PC-3 (cell line): ENCODE measurements around the gene HTR3A.

Experiments
- EZH2 ChIP-seq: fragments of 300-600 bp; sonication (generic); IDR thresholded peaks from one replicate; pipeline ENCODE4 v1.6.1; 2017; ENCODE audit warnings: antibody characterized with exemption, mild to moderate bottlenecking, low read length; ENCODE audit not compliant: unreplicated experiment
- TF ChIP-seq, protein P1 (sequence below): fragments of 300-600 bp; sonication (generic); conservative IDR thresholded peaks from 2 replicates; pipeline ENCODE4 v1.5.1; 2017; ENCODE audit warnings: antibody characterized with exemption, low read depth, mild to moderate bottlenecking, low read length

DNA sequence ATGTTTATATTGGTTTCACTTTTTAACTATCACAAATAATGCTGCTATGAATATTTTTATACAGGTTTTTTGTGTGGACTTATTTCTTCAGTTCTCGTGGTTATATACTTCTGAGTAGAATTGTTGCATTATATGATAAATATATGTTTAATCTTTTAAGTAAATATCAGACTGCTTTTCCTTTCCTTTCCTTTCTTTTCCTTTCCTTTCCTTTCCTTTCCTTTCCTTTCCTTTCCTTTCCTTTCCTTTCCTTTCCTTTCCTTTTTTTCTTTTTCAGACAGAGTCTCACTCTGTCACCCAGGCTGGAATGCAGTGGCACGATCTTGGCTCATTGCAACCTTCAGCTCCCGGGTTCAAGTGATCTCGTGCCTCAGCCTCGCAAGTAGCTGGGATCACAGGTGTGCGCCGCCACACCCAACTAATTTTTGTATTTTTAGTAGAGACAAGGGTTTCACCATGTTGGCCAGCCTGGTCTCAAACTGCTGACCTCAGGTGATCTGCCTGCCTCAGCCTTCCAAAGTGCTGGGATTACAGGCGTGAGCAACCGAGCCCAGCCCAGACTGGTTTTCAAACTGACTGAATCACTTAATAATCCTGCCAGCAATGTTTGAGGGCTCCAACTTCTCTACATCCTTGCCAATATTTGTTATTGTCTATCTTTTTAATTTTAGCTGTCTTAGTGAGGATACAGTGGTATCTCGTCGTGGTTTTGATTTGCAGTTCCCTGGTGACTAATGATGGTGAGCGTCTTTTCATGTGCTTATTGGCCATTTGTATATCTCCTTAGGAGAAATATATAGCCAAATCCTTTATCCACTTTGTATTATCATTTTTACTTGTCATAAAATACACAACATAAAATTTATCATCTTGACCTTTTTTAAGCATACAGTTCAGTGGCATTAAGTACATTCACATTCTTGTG, 48.4 kb upstream of the HTR3A start:
- TF ChIP-seq EZH2, result no peak
- TF ChIP-seq, protein P1, sequence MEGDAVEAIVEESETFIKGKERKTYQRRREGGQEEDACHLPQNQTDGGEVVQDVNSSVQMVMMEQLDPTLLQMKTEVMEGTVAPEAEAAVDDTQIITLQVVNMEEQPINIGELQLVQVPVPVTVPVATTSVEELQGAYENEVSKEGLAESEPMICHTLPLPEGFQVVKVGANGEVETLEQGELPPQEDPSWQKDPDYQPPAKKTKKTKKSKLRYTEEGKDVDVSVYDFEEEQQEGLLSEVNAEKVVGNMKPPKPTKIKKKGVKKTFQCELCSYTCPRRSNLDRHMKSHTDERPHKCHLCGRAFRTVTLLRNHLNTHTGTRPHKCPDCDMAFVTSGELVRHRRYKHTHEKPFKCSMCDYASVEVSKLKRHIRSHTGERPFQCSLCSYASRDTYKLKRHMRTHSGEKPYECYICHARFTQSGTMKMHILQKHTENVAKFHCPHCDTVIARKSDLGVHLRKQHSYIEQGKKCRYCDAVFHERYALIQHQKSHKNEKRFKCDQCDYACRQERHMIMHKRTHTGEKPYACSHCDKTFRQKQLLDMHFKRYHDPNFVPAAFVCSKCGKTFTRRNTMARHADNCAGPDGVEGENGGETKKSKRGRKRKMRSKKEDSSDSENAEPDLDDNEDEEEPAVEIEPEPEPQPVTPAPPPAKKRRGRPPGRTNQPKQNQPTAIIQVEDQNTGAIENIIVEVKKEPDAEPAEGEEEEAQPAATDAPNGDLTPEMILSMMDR, result no peak
